Panc1 (cell line): Measurements from ENCODE around the gene RITA1. TPM values are rescaled to one million over a fixed set of nuclear protein-coding genes. Genes with fewer than 3 reads are reported as not detected.

Experiments
- ATAC-seq: fragments of 200-7000 bp; cut with Tn5 transposase; 2 replicates; pipeline ENCODE4 v1.9.1; 2020; ENCODE audit warnings: mild to moderate bottlenecking, moderate library complexity
- BruUV-seq: library from RNA; stranded (reverse); fragments of 400-500 nt; replicated peaks from 2 replicates; lab custom pipeline; 2021; lab: Mats Ljungman, UMichigan
- CTCF ChIA-PET: fragments of 300-600 bp; sonication (Branson Sonifier 250); formaldehyde crosslinking; loops from one replicate; lab custom pipeline; 2022; ENCODE audit warnings: antibody characterized with exemption; lab: Charles Lee
- POLR2A ChIA-PET: fragments of 300-600 bp; sonication (Branson Sonifier 250); formaldehyde crosslinking; loops from one replicate; lab custom pipeline; 2022; ENCODE audit warnings: antibody characterized with exemption; lab: Charles Lee
- DNase-seq: peaks from one replicate; pipeline ENCODE4 v3.0.0-alpha.2; 2010; ENCODE audit warnings: low read depth, low spot score
- H3K27ac ChIP-seq: 2 replicates; pipeline ENCODE4 v1.5.1; 2011; ENCODE audit warnings: mild to moderate bottlenecking, low read length, inconsistent platforms
- H3K27me3 ChIP-seq: fragments of 200-500 bp; sonication (Bioruptor generic); 2 replicates; pipeline ENCODE4 v1.6.0; 2014; ENCODE audit warnings: low read length, inconsistent platforms; ENCODE audit not compliant: control insufficient read depth, insufficient read depth
- H3K36me3 ChIP-seq: fragments of 200-500 bp; sonication (Bioruptor generic); 2 replicates; pipeline ENCODE4 v1.5.1; 2014; ENCODE audit warnings: inconsistent platforms, mild to moderate bottlenecking, low read length, moderate library complexity; ENCODE audit not compliant: control insufficient read depth, insufficient read depth
- H3K4me1 ChIP-seq: 2 replicates; pipeline ENCODE4 v1.5.1; 2011; ENCODE audit warnings: inconsistent platforms, mild to moderate bottlenecking, low read length, moderate library complexity; ENCODE audit not compliant: control insufficient read depth, insufficient read depth
- H3K4me3 ChIP-seq, 2 experiments: 2 replicates each; pipeline ENCODE4 v1.5.1; 2011 to 2012; ENCODE audit warnings: low read depth in 2 of 2, low read length in 2 of 2, mild to moderate bottlenecking in 2 of 2, inconsistent platforms in 1 of 2, moderate library complexity in 1 of 2
- H3K9me3 ChIP-seq: fragments of 200-500 bp; sonication (Bioruptor generic); 2 replicates; pipeline ENCODE4 v1.5.1; 2014; ENCODE audit warnings: low read depth, mild to moderate bottlenecking, inconsistent platforms, low read length, moderate library complexity; ENCODE audit not compliant: control insufficient read depth, insufficient read depth
- POLR2AphosphoS5 ChIP-seq: IDR thresholded peaks from 2 replicates; pipeline ENCODE4 v1.6.1; 2012; ENCODE audit warnings: mild to moderate bottlenecking, low read depth, low read length, moderate library complexity
- SIN3A ChIP-seq: IDR thresholded peaks from 2 replicates; pipeline ENCODE4 v1.6.1; 2012; ENCODE audit warnings: low read depth, mild to moderate bottlenecking, low read length, moderate library complexity, borderline replicate concordance; ENCODE audit not compliant: insufficient read depth
- TCF7L2 ChIP-seq: IDR thresholded peaks from 2 replicates; pipeline ENCODE4 v1.6.1; 2011; ENCODE audit warnings: mild to moderate bottlenecking, low read depth, low read length, inconsistent platforms
- in situ Hi-C: cut with HindIII; loops from 2 replicates; pipeline ENCODE4 v1.10.0; 2016; ENCODE audit warnings: low sequenced_read_pairs, low pct_unique_long_range_greater_than_20kb
- intact Hi-C: fragments of 100-400 bp; cut with micrococcal nuclease; formaldehyde crosslinking; loops from one replicate; pipeline ENCODE4 v1.10.0; 2022; ENCODE audit not compliant: unreplicated experiment
- total RNA-seq: library from RNA; stranded (reverse); gene quantifications from one replicate; pipeline ENCODE4 v1.2.1, GENCODE V29; 2021; ENCODE audit not compliant: unreplicated experiment
- TF ChIP-seq, protein P1 (sequence below): fragments of 450-650 bp; IDR thresholded peaks from 2 replicates; pipeline ENCODE4 v1.5.1; 2017; ENCODE audit warnings: mild to moderate bottlenecking
- TF ChIP-seq, protein P2 (sequence below), 2 experiments: IDR thresholded peaks; 2 replicates each; pipeline ENCODE4 v1.6.1; 2011 to 2012; ENCODE audit warnings: low read depth in 2 of 2, control low read depth in 1 of 2, low read length in 1 of 2, mild to moderate bottlenecking in 1 of 2, moderate library complexity in 1 of 2; ENCODE audit not compliant: insufficient read depth in 1 of 2

The RITA1 gene
- total RNA-seq, 1 experiment from 2014 or later, result 41.0 TPM

DNA sequence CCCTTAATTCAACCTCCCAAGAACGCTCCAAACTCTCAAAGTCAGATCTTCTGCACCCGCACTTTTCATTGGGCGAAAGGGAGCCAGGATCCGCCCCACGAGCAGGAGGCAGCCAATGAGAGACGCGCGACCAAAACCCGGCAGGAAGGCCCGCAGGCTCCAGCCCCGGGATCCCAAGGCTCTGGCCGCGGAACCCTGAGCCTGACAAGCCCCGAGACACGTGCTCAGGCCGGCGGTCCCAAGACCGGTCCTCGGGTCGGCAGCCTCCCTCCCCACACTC is 681 bp upstream of the RITA1 start:
- in situ Hi-C loops, result no loop called here

DNA sequence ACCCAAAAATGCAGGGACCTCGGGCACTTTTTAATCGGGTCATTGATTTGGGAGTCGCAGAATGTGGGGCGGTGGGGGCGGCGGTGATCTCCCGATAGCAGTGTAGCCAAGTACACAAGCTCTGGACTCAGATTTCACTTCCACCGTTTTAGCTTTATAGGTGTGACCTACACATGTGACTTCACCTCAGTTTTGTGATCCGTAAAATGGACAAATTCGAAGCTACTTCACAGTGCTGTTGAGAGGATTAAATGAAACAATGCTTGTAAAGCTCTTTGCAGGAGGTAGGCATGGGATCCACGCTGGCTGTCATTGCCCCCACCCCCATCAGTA is 478 bp downstream of the RITA1 start:
- ChIA-PET CTCF (interaction anchor here (0.6 kb wide), 1 partner anchor 41 kb away, joined by 3 read pairs; no protein-coding TSS in a partner anchor), POLR2A (interaction anchor here (0.6 kb wide), 1 partner anchor 20 kb away, joined by 5 read pairs; no protein-coding TSS in a partner anchor)
- peaks cover 9% of the 10 kb centered on the region for H3K36me3 ChIP-seq
- DNase-seq (no peak), ATAC-seq (no peak)
- peak overlapping the region; percentile 77 for H3K27ac ChIP-seq
- no peaks in the 10 kb centered on the region for H3K27me3 ChIP-seq
- TF ChIP-seq, protein P1, sequence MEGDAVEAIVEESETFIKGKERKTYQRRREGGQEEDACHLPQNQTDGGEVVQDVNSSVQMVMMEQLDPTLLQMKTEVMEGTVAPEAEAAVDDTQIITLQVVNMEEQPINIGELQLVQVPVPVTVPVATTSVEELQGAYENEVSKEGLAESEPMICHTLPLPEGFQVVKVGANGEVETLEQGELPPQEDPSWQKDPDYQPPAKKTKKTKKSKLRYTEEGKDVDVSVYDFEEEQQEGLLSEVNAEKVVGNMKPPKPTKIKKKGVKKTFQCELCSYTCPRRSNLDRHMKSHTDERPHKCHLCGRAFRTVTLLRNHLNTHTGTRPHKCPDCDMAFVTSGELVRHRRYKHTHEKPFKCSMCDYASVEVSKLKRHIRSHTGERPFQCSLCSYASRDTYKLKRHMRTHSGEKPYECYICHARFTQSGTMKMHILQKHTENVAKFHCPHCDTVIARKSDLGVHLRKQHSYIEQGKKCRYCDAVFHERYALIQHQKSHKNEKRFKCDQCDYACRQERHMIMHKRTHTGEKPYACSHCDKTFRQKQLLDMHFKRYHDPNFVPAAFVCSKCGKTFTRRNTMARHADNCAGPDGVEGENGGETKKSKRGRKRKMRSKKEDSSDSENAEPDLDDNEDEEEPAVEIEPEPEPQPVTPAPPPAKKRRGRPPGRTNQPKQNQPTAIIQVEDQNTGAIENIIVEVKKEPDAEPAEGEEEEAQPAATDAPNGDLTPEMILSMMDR, result no peak
- no peak for TF ChIP-seq TCF7L2
- TF ChIP-seq POLR2AphosphoS5, result no peak
- no peak for TF ChIP-seq SIN3A
- TF ChIP-seq, protein P2, sequence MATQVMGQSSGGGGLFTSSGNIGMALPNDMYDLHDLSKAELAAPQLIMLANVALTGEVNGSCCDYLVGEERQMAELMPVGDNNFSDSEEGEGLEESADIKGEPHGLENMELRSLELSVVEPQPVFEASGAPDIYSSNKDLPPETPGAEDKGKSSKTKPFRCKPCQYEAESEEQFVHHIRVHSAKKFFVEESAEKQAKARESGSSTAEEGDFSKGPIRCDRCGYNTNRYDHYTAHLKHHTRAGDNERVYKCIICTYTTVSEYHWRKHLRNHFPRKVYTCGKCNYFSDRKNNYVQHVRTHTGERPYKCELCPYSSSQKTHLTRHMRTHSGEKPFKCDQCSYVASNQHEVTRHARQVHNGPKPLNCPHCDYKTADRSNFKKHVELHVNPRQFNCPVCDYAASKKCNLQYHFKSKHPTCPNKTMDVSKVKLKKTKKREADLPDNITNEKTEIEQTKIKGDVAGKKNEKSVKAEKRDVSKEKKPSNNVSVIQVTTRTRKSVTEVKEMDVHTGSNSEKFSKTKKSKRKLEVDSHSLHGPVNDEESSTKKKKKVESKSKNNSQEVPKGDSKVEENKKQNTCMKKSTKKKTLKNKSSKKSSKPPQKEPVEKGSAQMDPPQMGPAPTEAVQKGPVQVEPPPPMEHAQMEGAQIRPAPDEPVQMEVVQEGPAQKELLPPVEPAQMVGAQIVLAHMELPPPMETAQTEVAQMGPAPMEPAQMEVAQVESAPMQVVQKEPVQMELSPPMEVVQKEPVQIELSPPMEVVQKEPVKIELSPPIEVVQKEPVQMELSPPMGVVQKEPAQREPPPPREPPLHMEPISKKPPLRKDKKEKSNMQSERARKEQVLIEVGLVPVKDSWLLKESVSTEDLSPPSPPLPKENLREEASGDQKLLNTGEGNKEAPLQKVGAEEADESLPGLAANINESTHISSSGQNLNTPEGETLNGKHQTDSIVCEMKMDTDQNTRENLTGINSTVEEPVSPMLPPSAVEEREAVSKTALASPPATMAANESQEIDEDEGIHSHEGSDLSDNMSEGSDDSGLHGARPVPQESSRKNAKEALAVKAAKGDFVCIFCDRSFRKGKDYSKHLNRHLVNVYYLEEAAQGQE (IDR thresholded peaks at IDR 0.05; ENCODE audit: insufficient read depth in 1 of 2, low read depth in 2 of 2, low read length in 1 of 2), result no peak
- peak overlapping the region; percentile 78 to 84 for H3K4me3 ChIP-seq
- intact Hi-C loops, result no loop called here
- in situ Hi-C loops, result no loop called here
- H3K9me3 ChIP-seq, result no peaks in the 10 kb centered on the region
- peaks cover 20% of the 10 kb centered on the region for H3K4me1 ChIP-seq
- no TSS peak for BruUV-seq

More for the DNA sequence above, 681 bp upstream of the RITA1 start:
- Histone ChIP-seq H3K4me3 (peak overlapping the region; percentile 78 to 84), H3K27me3 (no peaks in the 10 kb centered on the region), H3K27ac (peak overlapping the region; percentile 77), H3K36me3 (peaks cover 14% of the 10 kb centered on the region), H3K4me1 (peaks cover 14% of the 10 kb centered on the region), H3K9me3 (no peaks in the 10 kb centered on the region)
- DNase-seq (no peak), ATAC-seq (peak; percentile 94)
- intact Hi-C loops, result no loop called here
- ChIA-PET CTCF (interaction anchor here (0.9 kb wide), 1 partner anchor 277 kb away, joined by 4 read pairs; no protein-coding TSS in a partner anchor), POLR2A (no interaction called here)
- no peak; the same call in 1 of the 2 replicates for TF ChIP-seq POLR2AphosphoS5
- TF ChIP-seq TCF7L2, result no peak
- TF ChIP-seq SIN3A, result 0 out of 2 replicates have a peak, but pooled peaks have one; percentile 77
- TSS peak; percentile 71 for BruUV-seq

DNA sequence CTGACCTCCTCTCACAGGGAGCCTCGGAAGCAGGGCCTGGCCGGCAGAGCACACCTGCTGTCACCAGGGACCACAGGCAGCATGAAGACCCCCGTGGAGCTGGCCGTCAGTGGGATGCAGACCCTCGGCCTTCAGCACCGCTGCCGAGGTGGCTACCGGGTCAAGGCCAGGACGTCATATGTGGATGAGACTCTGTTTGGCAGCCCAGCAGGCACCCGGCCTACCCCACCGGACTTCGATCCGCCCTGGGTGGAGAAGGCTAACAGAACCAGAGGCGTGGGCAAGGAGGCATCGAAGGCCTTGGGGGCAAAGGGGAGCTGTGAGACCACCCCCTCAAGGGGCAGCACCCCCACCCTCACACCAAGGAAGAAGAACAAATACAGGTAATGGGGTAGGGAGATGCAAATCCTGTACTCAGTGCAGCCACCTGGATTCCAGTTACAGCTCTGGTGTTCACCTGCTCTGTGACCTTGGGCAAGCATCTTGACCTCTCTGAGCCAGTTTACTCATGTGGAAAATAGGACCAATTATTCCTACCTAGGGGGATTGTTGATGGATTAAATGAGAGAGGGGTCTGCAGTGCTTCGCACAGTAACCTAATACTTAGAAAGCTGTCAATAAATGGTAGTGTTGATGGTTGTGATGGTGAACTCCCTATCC is 1.3 kb downstream of the RITA1 start:
- ChIA-PET POLR2A (no interaction called here), CTCF (no interaction called here)
- peaks cover 9% of the 10 kb centered on the region for H3K36me3 ChIP-seq
- H3K27me3 ChIP-seq, result no peaks in the 10 kb centered on the region
- H3K4me3 ChIP-seq, result peak overlapping the region; percentile 78 to 84
- in situ Hi-C loops, result no loop called here
- DNase-seq (no peak), ATAC-seq (no peak)
- H3K9me3 ChIP-seq, result no peaks in the 10 kb centered on the region
- peak overlapping the region; percentile 77 for H3K27ac ChIP-seq
- intact Hi-C loops, result no loop called here
- TF ChIP-seq, protein P2 (IDR thresholded peaks at IDR 0.05; ENCODE audit: insufficient read depth in 1 of 2, low read depth in 2 of 2, low read length in 1 of 2), result no peak
- TF ChIP-seq TCF7L2 (no peak), SIN3A (no peak), POLR2AphosphoS5 (no peak)
- TF ChIP-seq, protein P1, result no peak
- BruUV-seq, result no TSS peak
- peaks cover 23% of the 10 kb centered on the region for H3K4me1 ChIP-seq
